ENCODE data around the gene GNA12.

The GNA12 gene

DNA sequence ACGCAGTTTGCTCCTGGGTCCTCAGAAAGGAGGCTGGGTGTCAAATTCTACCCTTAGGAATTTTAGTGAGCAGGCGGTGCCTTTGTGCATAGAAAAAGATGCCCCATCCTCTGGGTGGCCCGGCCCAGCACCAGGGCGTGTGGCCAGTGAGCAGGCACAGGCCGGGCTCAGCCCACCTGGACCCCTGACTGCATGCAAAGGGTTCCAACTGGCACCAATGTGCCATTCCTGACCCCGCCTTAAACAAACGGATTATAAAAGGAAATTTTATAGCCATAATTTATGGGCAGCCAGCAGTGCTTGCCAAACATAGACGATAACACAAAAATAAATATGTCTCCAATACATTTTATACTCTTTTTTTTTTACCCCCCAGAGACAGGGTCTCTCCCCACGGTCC, 40.1 kb upstream of the GNA12 start:
- H3K4me3 ChIP-seq (ENCODE audit: low read depth, low read length) = no peak overlapping the region
- in situ Hi-C loops (cut with HindIII; ENCODE audit: low sequenced_read_pairs) = no loop called here
- no peak for DNase-seq (ENCODE audit: low read depth)
- TF ChIP-seq, protein P1, sequence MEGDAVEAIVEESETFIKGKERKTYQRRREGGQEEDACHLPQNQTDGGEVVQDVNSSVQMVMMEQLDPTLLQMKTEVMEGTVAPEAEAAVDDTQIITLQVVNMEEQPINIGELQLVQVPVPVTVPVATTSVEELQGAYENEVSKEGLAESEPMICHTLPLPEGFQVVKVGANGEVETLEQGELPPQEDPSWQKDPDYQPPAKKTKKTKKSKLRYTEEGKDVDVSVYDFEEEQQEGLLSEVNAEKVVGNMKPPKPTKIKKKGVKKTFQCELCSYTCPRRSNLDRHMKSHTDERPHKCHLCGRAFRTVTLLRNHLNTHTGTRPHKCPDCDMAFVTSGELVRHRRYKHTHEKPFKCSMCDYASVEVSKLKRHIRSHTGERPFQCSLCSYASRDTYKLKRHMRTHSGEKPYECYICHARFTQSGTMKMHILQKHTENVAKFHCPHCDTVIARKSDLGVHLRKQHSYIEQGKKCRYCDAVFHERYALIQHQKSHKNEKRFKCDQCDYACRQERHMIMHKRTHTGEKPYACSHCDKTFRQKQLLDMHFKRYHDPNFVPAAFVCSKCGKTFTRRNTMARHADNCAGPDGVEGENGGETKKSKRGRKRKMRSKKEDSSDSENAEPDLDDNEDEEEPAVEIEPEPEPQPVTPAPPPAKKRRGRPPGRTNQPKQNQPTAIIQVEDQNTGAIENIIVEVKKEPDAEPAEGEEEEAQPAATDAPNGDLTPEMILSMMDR (IDR thresholded peaks at IDR 0.05; ENCODE audit: low read depth, low read length, missing control alignments) = no peak

DNA sequence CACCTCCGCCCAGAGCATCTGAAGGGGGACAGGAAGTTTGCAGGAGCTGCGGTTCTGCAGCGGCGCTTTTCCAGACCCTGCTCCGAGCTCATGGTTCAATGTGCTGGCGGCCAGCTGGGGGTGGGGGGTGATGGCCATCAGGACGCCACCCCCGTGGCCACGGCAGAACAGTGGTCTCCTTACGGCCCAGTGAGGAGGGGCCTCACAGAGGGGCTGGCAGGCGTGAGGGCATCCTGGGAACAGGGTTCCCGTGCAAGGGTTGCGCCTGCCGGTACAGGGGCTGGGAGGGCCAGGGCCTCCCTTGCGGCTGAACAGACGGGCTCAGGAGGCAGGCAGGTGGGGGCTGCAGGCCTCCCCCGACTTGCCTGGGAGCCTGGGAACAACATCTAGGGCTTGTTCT, 39.0 kb upstream of the GNA12 start:
- no peak overlapping the region for H3K4me3 ChIP-seq (ENCODE audit: low read depth, low read length)
- TF ChIP-seq, protein P1 (IDR thresholded peaks at IDR 0.05; ENCODE audit: low read depth, low read length, missing control alignments) = no peak
- in situ Hi-C loops (cut with HindIII; ENCODE audit: low sequenced_read_pairs) = no loop called here
- DNase-seq (ENCODE audit: low read depth) = no peak

DNA sequence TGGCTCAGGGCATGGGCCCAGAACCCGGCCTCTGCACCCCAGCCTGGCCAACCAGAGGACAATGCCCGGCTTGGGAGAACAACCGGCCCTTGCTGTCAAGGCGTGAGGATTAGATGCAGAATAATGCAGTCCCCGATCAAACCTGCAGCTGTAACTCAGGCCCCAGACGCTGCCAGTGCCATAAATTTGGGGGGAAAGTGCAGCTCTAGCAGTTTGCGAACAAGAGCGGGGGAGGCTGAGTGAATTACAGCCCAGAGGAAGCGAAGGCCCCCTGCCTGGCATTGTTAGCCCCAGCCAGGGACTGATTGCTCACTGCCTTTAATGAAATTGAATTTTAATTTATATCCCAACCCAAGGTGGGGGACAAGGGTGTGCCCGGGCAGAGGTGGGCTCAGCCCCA, 38.0 kb upstream of the GNA12 start:
- in situ Hi-C loops (cut with HindIII; ENCODE audit: low sequenced_read_pairs) = no loop called here
- no peak overlapping the region for H3K4me3 ChIP-seq (ENCODE audit: low read depth, low read length)
- TF ChIP-seq, protein P1 (IDR thresholded peaks at IDR 0.05; ENCODE audit: low read depth, low read length, missing control alignments) = no peak
- no peak for DNase-seq (ENCODE audit: low read depth)

DNA sequence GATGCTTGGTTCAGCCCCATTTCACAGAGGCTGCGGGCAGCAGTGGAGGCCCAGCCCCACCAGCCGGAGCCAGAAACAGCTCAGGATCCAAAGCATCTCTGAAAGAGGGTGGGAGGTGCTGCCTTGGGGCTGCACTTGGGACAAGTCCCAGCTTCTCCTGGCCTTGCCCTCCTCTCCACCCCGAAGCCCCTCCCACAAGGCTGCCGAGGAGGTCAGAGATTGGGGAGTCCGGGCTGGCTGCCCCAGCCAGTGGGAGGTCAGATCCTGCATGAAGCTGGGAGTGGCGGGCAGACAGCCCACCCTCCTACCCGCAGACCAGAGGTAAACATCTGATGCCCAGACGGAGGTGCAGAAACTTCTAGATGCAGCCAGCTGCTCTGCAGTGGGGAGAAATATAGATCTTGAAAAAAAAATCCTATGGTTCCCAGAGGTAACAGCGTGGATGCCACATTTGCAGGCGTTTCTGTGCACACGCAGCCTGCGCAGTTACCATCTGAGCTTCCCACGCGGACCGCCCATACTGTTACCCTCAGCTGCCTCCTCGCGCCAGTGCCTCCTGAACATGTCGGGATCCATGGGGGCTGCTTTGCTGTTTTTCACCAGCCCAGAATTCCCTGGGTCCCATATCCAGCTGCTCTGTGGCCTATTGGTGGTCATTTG, 36.9 kb upstream of the GNA12 start:
- DNase-seq (ENCODE audit: low read depth) = no peak
- no peak overlapping the region for H3K4me3 ChIP-seq (ENCODE audit: low read depth, low read length)
- TF ChIP-seq, protein P1 (IDR thresholded peaks at IDR 0.05; ENCODE audit: low read depth, low read length, missing control alignments) = no peak
- in situ Hi-C loops (cut with HindIII; ENCODE audit: low sequenced_read_pairs) = no loop called here

DNA sequence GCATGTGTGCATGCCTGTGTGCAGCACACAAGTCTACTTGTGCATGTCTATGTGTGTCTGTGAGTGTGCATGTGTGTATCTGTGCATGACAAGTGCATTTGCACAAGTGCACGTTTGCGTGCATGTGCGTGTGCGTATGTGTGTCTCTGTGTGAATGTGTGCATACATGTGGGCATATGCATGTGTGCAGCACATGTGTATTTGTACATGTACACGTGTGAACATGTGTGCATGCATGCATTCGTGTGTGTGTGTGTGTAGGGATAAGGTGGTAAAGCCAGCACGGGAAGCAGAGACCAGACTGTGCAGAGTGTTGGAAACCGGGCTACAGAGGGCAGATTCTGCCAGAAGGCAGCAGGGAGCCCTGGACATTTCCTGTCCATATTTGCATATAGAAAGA, 35.9 kb upstream of the GNA12 start:
- H3K4me3 ChIP-seq (ENCODE audit: low read depth, low read length) = no peak overlapping the region
- DNase-seq (ENCODE audit: low read depth) = no peak
- in situ Hi-C loops (cut with HindIII; ENCODE audit: low sequenced_read_pairs) = no loop called here
- TF ChIP-seq, protein P1 (IDR thresholded peaks at IDR 0.05; ENCODE audit: low read depth, low read length, missing control alignments) = no peak

DNA sequence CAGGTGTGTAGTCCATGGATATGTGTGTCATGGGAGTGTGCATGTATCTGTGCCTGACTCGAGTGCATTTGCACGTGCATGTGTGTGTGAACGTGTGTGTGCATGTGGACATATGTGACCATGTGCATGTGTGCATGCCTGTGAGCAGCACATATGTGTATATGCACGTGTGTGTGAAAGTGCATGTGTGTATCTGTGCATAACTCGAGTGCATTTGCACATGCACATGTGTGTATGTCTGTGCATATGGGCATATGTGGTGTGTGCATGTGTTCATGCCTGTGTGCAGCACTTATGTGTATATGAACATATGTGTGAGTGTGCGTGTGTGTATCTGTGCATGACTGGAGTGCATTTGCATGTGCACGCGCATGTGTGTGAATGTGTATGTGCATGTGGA, 35.2 kb upstream of the GNA12 start:
- DNase-seq (ENCODE audit: low read depth) = no peak
- TF ChIP-seq, protein P1 (IDR thresholded peaks at IDR 0.05; ENCODE audit: low read depth, low read length, missing control alignments) = no peak
- no peak overlapping the region for H3K4me3 ChIP-seq (ENCODE audit: low read depth, low read length)
- in situ Hi-C loops (cut with HindIII; ENCODE audit: low sequenced_read_pairs) = no loop called here
